K562 (cell line): ENCODE data around the gene SFPQ. TPM values are rescaled to one million over a fixed set of nuclear protein-coding genes. Genes with fewer than 3 reads are reported as not detected.

ENCODE experiments used
- ARID4B ChIP-seq: sonication (generic); formaldehyde crosslinking; IDR thresholded peaks from 2 replicates; pipeline ENCODE4 v1.8.0; 2022; ENCODE audit warnings: mild to moderate bottlenecking, missing genetic modification reagents
- CBX5 ChIP-seq: IDR thresholded peaks from 2 replicates; pipeline ENCODE4 v1.6.1; 2014; ENCODE audit warnings: low read depth, borderline replicate concordance
- CREBBP ChIP-seq: IDR thresholded peaks from one replicate; pipeline ENCODE4 v1.6.1; 2012; ENCODE audit warnings: low read depth, mild to moderate bottlenecking, control low read depth, inconsistent platforms, low read length
- FOXK2 ChIP-seq, 2 experiments: fragments of 450-650 bp; IDR thresholded peaks in 1 of 2; conservative IDR thresholded peaks in 1 of 2; 2 replicates each; pipeline ENCODE4 v1.6.1; 2016; ENCODE audit warnings: low read depth in 2 of 2, mild to moderate bottlenecking in 1 of 2
- GTF2F1 ChIP-seq: IDR thresholded peaks from 2 replicates; pipeline ENCODE4 v1.6.1; 2011; ENCODE audit warnings: low read depth, low read length, improper control_type of control experiment
- HOMEZ ChIP-seq: fragments of 250-450 bp; sonication (Bioruptor Pico); IDR thresholded peaks from 2 replicates; pipeline ENCODE4 v1.4.0; 2020; ENCODE audit warnings: mild to moderate bottlenecking, moderate library complexity
- JUND ChIP-seq, 2 experiments: IDR thresholded peaks; 2 replicates in 1 of 2; 3 replicates in 1 of 2; pipeline ENCODE4 v1.6.1; 2011; ENCODE audit warnings: borderline replicate concordance in 2 of 2, low read depth in 2 of 2, low read length in 2 of 2, improper control_type of control experiment in 1 of 2, missing biosample characterization in 1 of 2, missing genetic modification characterization in 1 of 2, missing genetic modification reagents in 1 of 2
- NFXL1 ChIP-seq: fragments of 450-650 bp; formaldehyde crosslinking; IDR thresholded peaks from 2 replicates; pipeline ENCODE4 v1.4.0; 2021; ENCODE audit warnings: mild to moderate bottlenecking
- RERE ChIP-seq: sonication (generic); formaldehyde crosslinking; IDR thresholded peaks from 2 replicates; pipeline ENCODE4 v1.8.0; 2023; ENCODE audit warnings: missing genetic modification reagents, mild to moderate bottlenecking, borderline replicate concordance
- RHOXF2B ChIP-seq: fragments of 250-450 bp; sonication (Bioruptor Pico); conservative IDR thresholded peaks from 2 replicates; pipeline ENCODE4 v1.5.1; 2021
- SIX5 ChIP-seq, 2 experiments: IDR thresholded peaks; 2 replicates each; pipeline ENCODE4 v1.6.1; 2011; ENCODE audit warnings: low read length in 2 of 2, borderline replicate concordance in 1 of 2, low read depth in 1 of 2, mild to moderate bottlenecking in 1 of 2, moderate library complexity in 1 of 2; ENCODE audit not compliant: insufficient read depth in 1 of 2
- SREBF1 ChIP-seq: fragments of 150-350 bp; IDR thresholded peaks from 2 replicates; pipeline ENCODE4 v1.6.1; 2014; ENCODE audit warnings: antibody characterized with exemption, low read depth, low read length, borderline replicate concordance
- XRCC3 ChIP-seq: fragments of 450-650 bp; IDR thresholded peaks from 2 replicates; pipeline ENCODE4 v1.6.1; 2017; ENCODE audit warnings: mild to moderate bottlenecking, moderate library complexity
- ZNF146 ChIP-seq: IDR thresholded peaks from one replicate; pipeline ENCODE4 v1.6.1; 2018; ENCODE audit warnings: missing compliant biosample characterization; ENCODE audit not compliant: unreplicated experiment
- ZNF263 ChIP-seq: sonication (generic); formaldehyde crosslinking; IDR thresholded peaks from 2 replicates; pipeline ENCODE4 v1.8.0; 2022; ENCODE audit warnings: mild to moderate bottlenecking, missing genetic modification reagents, borderline replicate concordance
- ZNF445 ChIP-seq: fragments of 250-450 bp; sonication (Bioruptor Pico); IDR thresholded peaks from 2 replicates; pipeline ENCODE4 v1.4.0; 2020; ENCODE audit warnings: low read depth, mild to moderate bottlenecking, moderate library complexity
- polyA plus RNA-seq, 8 experiments: library from polyadenylated mRNA; depleted of rRNA in 4 of 8; stranded (reverse) in 5 of 8; unstranded in 3 of 8; fragments of >200 nt; fragmentation: Nextera tagmentation in 2 of 8; fragmentation: Illumina TruSeq in 1 of 8; extraction: Ambion mirVana in 2 of 8; extraction: Trizol in 1 of 8; gene quantifications; 2 replicates each; pipeline versions ENCODE4 v1.2.1 to v1.2.3, GENCODE V29; 2011 to 2014; ENCODE audit warnings: inconsistent platforms in 1 of 8, missing spikeins in 1 of 8
- total RNA-seq, 7 experiments: library from RNA; depleted of rRNA in 6 of 7; stranded (reverse); fragments of >200 nt in 6 of 7; fragmentation: Illumina TruSeq in 2 of 7; extraction: Trizol in 2 of 7; gene quantifications; 2 replicates each; pipeline versions ENCODE4 v1.2.1 to v1.2.3, GENCODE V29; 2011 to 2021; ENCODE audit warnings: low replicate concordance in 1 of 7

The SFPQ gene
- total and polyA plus RNA-seq, 9 of the 15 experiments (the other 6 are each of a cell fraction or from before 2014, with no cell fraction given), result 69.7 to 562 (median 399) TPM

GRCh38 chr1:35136780-35137179, 56.2 kb downstream of the SFPQ start (continued):
- TF ChIP-seq ARID4B (no peak), CBX5 (no peak), NFXL1 (CRISPR knock-in tag) (no peak), SREBF1 (no peak), CREBBP (no peak), ZNF263 (CRISPR knock-in tag) (no peak), SIX5 (IDR thresholded peaks at IDR 0.05; ENCODE audit: borderline replicate concordance in 1 of 2, insufficient read depth in 1 of 2, low read depth in 1 of 2, low read length in 2 of 2) (no peak), ZNF146 (no peak), ZNF445 (CRISPR knock-in tag) (no peak), RHOXF2B (no peak), HOMEZ (no peak), JUND (IDR thresholded peaks at IDR 0.05; ENCODE audit: borderline replicate concordance, low read depth, low read length) (0 out of 2 replicates have a peak, but pooled peaks have one; percentile 6), JUND (tag; IDR thresholded peaks at IDR 0.05; ENCODE audit: borderline replicate concordance, low read depth, low read length) (no peak), XRCC3 (no peak), RERE (CRISPR knock-in tag) (no peak), GTF2F1 (no peak), FOXK2 (conservative IDR thresholded peaks at IDR 0.05 in 1 of 2, IDR thresholded peaks at IDR 0.05 in 1 of 2; ENCODE audit: low read depth in 2 of 2) (peak; percentile 64 to 70; a peak in 2 of 4 replicates)
